Liver (tissue), 3 donors: ENCODE results near the gene CCDC179.

ENCODE experiments used
- CTCF ChIP-seq: fragments of 150-350 bp; IDR thresholded peaks from 2 replicates; pipeline ENCODE4 v1.5.1; 2017; ENCODE audit warnings: improper control_type of control experiment, low read depth, low read length; ENCODE audit not compliant: missing input control
- MAX ChIP-seq: IDR thresholded peaks from 2 replicates; pipeline ENCODE4 v1.6.1; 2016; ENCODE audit warnings: antibody characterized with exemption
- RAD21 ChIP-seq, 2 donors: IDR thresholded peaks; 2 replicates each; pipeline ENCODE4 v1.6.1; 2016; ENCODE audit warnings: antibody characterized with exemption in 2 of 2, mild to moderate bottlenecking in 2 of 2
- RXRA ChIP-seq, 2 donors: IDR thresholded peaks; 2 replicates each; pipeline ENCODE4 v1.6.1; 2017 to 2018; ENCODE audit warnings: antibody characterized with exemption in 2 of 2, mild to moderate bottlenecking in 1 of 2
- SP1 ChIP-seq: IDR thresholded peaks from 2 replicates; pipeline ENCODE4 v1.6.1; 2018; ENCODE audit warnings: antibody characterized with exemption, mild to moderate bottlenecking
- TAF1 ChIP-seq: conservative IDR thresholded peaks from 2 replicates; pipeline ENCODE4 v1.6.1; 2016; ENCODE audit warnings: antibody characterized with exemption, mild to moderate bottlenecking
- YY1 ChIP-seq: IDR thresholded peaks from 2 replicates; pipeline ENCODE4 v1.6.1; 2016; ENCODE audit warnings: antibody characterized with exemption, mild to moderate bottlenecking
- ZBTB33 ChIP-seq: IDR thresholded peaks from 2 replicates; pipeline ENCODE4 v1.6.1; 2016; ENCODE audit warnings: antibody characterized with exemption
- donor health status: healthy.
- donor health status: healthy.

GRCh38 chr11:22859756-22860155, 518 bp downstream of the CCDC179 start:
- TF ChIP-seq CTCF: no peak
- TF ChIP-seq ZBTB33: no peak
- no peak for TF ChIP-seq RAD21 (IDR thresholded peaks at IDR 0.05)
- TF ChIP-seq YY1: no peak
- no peak for TF ChIP-seq SP1
- TF ChIP-seq RXRA (IDR thresholded peaks at IDR 0.05): no peak
- no peak for TF ChIP-seq TAF1
- TF ChIP-seq MAX: no peak
